Pons (tissue), 1 donor: ENCODE results near the gene ZFYVE1.
"Not testable (repeated sequence)": the region's sequence is repeated elsewhere in the genome, so short reads cannot be mapped to it uniquely, and the experiment has no call there.

Experiments used
- DNase-seq: peaks from one replicate; pipeline ENCODE4 v3.0.0-alpha.2; 2016; ENCODE audit warnings: low spot score

The ZFYVE1 gene

DNA sequence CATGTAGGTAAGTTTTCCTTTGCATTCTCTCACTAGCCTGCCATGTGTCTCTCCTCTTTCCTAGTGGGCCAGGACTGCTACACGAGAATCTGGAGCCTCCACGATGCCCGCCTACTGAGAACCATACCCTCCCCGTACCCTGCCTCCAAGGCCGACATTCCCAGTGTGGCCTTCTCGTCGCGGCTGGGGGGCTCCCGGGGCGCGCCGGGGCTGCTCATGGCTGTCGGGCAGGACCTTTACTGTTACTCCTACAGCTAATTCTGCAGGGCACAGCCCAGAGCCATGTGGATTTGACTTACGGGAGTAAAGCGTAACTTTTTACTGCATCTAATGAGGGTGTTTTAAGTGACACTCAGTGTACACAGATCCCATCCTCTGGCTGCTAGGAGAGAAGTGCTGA lies 68.4 kb downstream of the ZFYVE1 start:
- no peak for DNase-seq

DNA sequence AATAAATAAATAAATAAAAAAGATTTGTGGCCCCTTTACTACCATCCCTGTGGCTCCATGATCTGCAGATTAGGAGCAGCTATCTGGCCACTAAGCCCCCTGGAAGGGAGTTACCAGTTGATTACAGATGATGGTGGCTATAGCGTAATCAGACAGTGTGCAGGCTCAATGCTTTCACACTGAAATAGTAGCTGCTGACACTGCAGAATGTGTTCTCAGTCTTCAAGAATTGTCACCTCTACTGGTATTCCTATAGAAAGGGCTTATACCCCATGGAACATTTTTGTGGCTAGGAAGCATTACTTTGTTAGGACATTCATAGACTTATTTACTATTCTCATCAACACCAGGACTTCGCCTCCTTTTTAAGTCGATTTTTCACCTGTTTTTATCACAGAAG lies 69.7 kb downstream of the ZFYVE1 start:
- DNase-seq: no peak

DNA sequence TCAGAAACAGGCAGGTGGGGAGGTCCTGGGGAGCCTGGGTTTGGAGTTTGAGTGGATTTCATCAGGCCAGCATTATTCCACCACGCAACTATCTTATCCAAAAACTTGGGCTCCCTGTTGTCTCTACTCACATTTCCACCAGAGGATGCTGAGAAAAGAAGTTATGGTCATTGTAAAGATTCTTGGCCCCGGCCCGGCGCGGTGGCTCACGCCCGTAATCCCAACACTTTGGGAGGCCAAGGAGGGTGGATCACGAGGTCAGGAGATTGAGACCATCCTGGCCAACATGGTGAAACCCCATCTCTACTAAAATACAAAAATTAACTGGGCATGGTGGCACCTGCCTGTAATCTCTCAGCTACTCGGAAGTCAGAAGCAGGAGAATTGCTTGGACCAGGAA lies 70.2 kb downstream of the ZFYVE1 start:
- not testable (repeated sequence) for DNase-seq

DNA sequence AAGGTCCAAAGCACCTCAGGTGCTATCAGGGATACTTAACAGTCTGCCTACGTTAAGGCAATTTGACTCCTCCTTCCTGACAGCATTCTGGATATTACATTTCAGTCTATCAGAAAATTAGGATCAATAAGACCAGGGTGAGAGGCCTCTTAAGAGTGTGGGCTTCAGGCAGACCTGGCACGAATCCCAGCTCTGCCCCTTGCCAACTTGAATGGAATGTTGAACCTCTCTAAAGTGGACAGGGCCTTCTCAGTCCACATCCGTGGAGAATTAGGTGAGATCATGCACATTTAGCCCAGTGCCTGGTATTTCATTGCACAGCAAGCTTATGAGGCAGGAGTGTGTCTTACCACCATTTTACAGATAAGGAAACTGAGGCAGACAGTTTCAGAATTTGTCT lies 74.7 kb downstream of the ZFYVE1 start:
- no peak for DNase-seq

DNA sequence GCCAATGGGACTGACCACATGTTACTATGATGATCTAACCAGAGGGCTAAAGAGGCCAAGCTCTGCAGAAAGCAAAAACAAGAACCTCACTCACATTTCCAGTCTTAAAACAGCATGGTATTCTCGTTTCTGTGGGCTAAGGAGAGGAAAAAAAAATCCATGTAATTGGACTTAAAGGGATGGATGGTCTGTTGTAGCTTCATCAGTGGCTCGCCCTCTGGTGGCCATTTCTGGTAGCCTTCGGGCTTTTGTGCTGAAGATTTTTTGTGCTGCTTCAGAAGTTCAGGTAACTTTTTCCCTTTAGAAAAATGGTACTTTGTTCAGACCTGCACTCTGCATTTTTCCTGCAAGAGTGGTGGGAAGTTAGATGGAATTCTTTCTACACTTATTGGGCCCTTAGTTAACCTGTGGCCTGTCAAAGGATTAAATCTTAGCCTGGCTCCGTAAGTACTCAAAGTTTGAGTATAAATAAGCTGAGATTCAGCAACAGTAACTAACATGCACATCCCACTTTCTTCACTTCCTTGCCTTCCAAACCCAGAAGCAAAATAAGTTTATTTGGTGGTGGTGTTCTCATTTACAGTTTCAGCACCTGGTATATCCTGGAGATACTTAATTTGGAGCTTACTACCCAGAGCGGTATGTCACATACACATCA lies 78.3 kb downstream of the ZFYVE1 start:
- DNase-seq: peak; percentile 58

DNA sequence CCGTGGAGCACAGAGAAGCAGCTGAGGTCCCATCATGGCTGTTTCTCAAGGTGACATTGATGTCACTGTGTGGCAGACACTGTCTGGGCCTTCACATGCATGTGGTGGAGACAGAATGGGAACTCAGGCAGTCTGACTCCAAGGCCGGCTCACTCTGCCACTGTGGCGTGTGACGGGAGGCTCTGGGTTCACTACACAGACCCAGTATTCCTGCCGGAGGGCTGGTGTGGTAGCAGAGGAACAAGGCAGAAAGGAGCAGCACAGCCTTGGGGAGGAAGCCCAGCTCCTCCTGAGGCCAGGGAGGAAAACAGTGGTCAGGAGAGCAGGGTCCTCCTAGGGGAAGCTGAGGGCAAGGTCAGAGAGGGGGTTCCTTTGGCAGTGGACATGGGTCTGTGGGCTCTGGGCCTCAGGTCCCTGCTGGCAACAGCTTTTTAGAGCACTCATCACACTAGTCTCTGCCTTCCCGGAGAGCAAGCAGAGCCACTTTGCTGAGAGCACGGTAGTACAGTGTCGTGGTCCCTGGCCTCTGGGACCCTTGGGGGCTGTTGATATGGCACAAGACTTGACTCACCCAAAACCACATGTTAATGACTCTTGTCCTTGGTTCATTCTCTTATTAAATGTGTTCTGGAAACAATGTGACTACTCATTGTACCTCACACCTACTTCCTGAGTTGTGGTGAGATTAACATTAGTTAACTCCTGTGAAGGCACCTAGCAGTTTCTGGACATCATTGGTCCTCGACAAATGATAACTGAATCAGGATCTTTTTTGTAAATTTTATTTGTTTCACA lies 79.3 kb downstream of the ZFYVE1 start:
- DNase-seq: no peak

DNA sequence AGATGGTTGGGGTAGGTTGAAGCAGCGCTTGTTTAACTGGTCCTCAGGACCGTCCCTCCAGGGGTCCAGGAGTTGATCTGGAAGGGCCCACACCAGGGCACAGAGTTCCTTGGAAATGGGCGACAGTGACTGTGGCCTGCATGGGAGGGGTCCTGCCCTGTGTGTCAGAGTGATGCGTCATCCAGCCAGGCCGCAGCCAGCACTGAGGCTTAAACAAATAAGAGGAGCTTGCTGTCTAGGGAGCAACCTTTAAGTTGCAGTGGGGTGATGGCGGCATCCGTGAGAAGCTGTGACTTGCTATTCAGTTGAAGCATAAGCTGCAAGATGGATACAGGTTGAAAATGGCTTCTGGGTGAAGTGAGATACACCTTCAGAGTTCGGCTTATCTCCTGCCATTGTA lies 80.4 kb downstream of the ZFYVE1 start:
- no peak for DNase-seq

DNA sequence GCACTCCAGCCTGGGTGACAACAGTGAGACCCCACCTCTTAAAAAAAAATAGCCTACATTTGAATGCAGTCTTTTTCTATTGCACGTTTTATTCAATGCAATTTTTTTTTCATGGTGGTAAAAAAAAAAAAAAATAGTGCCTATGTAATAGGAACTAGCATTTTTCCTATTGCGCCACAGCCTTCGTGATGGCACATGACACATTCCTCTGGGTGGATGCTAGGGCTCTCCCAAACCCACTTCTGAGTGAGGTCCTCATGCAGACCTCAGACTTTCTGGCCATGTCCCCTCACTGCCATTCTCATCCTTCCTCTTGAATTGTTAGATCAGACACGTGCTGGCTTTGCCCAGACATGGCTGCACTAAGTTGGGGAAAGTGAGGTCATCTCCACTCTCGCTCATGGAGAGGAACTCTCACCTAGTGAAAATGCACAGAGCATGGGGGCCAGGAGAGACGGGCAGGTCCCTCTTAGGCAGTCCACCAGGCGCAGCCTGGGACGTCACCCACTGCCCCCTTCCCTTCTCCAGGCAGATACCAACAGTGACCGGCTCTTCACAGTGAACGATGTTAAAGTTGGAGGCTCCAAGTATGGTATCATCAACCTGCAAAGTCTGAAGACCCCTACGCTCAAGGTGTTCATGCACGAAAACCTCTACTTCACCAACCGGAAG lies 81.4 kb downstream of the ZFYVE1 start:
- no peak for DNase-seq

DNA sequence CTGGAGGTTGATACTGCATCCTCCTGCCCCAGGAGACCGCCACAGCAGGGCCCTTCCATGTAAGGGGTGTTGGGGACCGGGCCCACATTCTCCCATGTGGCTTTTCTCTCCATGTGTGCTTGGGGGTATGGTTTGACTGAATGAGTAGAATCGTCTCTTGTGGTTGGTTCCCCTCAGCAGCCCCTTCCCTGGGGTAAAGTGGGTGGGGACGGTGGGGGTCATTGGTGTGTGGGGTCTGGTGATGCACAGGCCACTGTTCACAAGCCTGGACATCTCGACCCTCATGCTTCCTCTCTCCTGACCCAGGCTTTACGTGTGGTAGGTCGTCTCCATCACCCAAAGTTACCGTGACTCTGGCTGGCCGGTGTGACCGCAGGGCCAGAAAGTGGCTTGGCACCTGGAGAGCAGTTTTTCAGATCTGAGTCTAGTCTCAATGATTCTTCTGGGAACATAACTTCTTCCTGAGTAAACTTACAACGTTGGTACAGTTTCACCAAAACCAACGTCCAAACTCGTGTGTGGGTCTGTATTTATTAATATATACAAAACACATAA lies 83.0 kb downstream of the ZFYVE1 start:
- no peak for DNase-seq

DNA sequence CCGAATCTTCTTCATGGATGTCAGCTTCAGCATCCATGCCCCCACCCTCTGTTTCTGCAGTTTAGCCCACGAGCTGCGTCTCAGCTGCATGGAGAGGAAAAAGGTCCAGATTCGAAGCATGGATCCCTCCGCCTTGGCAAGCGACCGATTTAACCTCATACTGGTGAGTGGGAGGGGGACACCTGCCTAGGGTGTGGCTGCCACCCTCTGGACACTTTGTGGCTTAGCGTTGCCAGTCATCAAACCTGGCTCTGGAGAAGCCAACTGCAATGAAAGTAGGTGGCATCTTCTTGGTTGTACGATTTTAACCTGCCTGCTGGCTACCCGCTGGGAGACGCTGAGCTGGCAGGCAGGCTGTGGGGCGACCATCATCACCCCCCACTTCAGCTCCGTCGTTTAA lies 84.0 kb downstream of the ZFYVE1 start:
- DNase-seq: no peak

DNA sequence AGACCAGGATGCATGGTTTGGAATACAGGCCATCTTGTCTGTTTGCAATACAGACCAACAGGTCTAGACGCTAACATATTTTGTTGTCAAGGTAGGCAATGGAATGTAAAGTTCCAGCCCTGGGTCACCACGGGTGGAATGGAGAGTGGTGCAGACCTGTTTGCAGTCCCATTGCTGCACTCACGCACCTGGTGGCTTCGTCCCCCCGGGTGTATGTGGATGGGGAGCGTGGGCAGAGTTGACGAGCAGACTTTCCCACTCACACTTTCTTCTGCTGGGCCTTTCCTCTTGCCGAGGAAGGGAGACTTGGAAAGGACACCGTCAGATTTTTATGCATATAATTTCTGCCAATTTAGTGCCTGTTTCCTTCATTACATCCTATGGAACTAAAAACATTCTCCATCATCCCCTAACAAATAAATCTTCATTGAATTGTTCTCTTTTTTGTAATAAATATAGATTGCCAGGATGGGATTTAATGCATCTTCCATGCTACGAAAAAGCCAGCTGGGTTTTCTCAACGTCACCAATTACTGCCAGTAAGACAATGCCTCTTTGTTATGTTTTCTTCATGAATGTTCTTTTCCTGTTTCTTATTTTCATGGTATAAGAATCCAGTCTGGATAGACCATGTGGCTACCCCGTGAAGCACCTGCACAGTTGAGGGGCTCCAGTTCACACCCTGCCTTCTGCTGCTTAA lies 85.5 kb downstream of the ZFYVE1 start:
- peak; percentile 74 for DNase-seq

DNA sequence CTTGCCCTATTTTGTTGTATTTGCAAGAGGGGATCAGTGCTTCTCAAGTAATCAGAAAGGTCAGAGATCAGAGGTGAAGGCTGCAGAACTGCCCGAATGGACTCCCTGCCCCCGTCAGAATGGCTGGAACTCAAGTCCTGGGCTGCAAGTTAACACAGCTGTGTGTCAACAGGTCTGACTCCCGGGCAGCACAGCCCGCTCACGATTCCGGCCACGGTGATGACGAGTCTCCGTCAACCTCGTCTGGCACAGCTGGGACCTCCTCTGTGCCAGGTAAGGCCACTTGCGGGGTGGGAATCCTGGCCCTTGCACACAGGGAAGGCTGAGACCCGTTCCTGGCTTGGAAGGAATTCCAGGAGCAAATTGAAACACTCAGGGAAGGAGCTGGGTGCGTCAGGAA lies 87.3 kb downstream of the ZFYVE1 start:
- no peak for DNase-seq

DNA sequence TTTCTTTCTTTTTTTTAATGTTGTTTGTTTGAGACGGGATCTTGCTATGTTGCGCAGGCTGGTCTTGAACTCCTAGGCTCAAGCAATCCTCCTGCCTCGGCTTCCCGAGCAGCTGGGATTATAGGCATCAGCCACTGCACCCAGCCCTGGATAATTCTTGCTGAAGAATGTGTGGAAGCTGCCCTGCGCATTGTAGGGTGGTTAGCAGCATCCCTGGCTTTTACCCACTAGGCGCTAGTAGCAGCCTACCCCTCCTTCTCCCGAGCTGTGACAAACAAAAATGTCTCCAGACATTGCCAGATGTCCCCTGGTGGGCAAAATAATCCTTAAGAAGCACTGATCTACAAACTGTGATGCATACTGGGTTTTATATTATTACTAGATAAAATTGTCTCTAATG lies 94.0 kb downstream of the ZFYVE1 start:
- no peak for DNase-seq

DNA sequence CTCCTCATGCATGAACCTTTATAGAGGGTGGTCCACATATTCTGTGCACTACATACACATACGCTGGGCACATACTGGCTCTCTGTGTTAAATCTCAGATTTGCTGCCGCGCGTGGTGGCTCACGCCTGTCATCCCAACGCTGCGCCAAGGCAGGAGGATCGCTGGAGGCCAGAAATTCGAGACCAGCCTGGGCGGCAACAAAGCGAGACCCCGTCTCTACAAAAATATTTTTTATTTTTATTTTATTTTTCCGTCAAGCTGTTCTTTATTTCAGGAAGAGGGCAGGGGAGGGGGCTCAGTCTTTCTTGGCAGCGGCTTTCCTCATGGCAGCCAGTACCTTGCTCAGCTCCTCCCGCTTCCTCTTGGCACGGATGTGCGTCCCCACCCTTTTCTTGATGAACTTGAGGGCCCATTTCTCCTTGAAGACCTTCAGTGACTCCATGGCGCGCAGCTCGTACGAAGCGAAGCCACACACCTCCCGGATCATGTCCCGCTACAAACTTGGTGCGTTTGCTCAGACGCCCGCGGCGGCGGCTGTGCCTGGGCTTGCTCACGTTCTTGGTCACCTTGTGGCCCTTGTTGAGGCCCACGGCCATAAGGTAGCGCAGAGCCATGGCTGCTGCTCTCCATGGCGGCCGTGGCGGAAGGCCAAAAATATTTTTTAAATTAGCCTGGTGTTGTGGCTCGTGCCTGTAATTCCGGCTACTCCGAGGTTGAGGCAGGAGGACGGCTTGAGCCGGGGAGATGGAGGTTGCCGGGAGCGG lies 97.4 kb downstream of the ZFYVE1 start:
- no peak for DNase-seq

DNA sequence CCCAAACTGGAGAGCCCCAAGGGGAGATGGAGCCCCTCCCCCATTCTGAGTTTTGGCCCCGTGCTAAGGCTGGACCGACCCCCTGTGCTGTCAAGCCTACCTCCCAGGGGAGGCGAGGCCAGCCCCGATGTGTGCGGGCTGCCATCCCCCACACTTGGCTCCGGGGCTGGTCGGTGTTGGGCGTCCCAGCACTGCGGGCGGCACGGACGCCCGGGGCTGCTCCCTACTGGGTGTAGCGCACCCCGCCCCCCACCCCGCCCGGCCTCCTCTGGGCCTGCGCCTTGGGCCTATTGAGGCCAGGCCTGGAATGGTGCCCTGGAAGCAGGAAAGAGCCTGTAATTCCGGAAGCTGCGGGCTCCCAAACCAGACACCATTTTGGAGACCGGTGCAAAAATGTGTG lies 98.0 kb downstream of the ZFYVE1 start:
- DNase-seq: no peak

DNA sequence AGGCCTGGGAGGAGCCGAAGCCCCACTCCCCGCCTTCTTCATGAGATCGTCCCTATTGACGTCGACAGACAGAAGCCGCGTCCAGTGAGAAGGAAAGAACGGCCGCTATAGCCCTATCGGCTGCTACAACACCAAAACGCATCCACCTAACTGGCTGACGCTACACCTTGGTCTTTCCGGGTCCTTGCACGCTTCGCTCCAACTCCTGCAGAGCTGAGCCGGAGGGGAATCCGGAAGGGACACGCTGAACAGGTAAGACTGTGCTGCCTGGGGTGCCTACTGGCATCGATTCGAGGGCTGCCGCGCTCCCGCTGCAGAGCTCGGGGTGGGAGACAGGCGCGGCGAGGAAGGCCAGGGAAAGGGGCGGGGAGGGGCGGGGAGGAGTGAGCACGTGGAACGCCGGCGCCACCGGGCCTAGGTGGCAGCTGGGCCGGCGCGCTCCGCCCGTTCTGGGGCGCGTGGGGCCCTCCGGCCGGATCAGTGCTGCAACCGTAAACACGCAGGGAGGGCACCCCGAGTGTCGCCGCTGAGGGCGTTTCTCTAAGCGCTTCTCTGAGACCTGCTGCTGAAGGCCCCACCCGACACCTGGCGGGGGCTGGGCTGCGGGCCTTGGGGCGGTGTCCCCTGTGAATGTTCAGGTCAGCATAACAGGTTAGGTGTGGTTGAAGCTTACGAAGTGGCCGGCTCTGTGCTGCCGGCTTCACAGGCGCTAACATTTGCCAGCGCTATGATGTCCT lies 100.4 kb downstream of the ZFYVE1 start, which contains the start of gene DCAF4:
TSS of gene DCAF4 (plus strand) at position 173 of the 737 bp plus-strand sequence. CDS start 11,515 bp downstream, outside the sequence.
- peak; percentile 98 for DNase-seq

DNA sequence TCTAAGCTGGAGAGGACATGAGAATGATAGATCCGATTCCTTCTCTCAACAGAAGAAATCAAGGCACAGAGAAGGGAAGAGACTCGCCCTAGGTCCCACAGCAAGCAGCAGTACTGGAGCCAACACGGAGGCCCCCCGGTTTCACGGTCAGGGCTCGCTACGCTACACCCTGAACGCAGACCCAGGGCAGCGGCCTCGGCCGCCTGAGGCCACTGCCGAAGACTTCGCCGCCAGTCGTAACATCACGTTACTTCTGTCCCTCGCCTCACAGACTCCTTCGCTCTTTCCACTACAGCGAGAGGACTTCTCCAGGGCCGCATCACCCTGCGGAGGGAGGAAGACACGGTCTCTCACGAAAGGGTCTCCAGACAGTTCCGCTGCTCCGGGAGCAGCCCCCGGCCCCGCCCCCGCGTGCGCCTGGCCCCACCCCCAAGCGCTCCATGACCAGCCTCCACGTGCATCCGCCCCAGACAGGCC lies 101.1 kb downstream of the ZFYVE1 start:
- DNase-seq: no peak

DNA sequence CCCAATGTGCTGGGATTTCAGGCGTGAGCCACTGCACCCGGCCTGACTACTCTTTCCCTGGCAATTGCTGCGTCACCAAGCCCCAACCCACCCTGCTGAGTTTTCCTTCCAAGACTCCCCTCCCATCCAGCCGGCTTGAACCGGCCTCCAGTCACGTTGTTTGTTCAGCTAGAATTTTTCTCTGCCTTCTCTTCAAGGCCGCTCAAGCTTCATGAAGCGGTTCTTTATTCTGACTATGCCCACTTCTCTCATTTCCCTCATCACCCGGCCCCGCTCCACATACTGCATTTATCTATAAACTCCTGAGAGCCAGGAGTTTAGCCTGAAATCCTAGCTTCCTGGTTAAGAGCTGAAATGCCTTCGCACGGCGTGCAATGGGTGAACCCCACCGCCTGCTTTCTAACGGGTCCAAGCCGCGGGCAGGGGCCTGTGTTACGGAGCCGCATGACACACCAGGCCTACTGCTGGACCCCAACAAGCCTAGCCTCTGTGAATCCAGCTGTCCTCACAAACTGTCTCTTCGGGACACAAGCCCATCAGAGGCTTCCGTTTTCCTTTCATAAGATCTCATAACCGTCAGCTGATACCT lies 101.6 kb downstream of the ZFYVE1 start:
- peak; percentile 24 for DNase-seq

DNA sequence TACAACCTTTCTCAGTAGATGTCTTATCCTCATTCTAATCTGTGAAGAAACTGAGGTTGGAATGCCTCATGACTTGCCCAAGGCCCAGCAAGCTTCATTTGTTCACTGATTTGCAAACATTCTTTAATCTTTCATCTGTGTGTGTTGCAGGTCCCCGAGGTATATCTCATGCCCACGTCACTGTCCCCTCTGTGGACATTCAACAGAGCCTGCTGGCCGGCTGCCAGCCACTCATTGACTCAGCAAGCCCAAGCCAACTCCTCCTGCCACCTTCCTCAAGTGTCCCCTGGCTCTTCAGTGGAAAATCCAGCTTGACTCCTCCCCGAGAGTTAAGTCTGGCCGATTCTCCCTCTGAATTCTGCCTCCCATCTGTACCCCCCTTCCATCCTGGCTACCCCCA lies 102.6 kb downstream of the ZFYVE1 start:
- DNase-seq: no peak

DNA sequence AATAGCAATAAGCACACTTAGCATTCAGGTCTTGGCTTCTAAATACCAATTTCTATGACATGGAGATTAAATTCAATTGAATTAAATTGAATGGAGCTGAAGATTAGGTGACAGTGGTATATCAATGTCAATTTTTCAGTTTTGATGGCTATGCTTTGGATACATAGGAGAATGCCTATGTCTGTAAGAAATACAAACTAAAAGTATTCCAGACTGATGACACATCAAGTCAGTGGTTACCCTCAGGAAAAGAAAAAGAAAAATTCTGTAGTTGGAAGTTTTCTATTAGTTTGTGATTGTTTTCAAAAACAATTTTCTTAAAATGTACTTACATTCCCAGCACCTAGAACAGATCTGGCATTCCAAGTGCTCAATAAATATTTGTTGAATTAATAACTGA lies 105.5 kb downstream of the ZFYVE1 start:
- DNase-seq: no peak
